Subcutaneous abdominal adipose tissue (tissue), 5 donors: ENCODE results near the gene PYGO2.

Experiments
- H3K27ac ChIP-seq: one replicate; pipeline ENCODE4 v1.7.0; 2013; ENCODE audit warnings: low read depth, mild to moderate bottlenecking, inconsistent platforms, low read length, moderate library complexity
- H3K27me3 ChIP-seq, 5 donors: one replicate each; pipeline ENCODE4 v1.7.0; 2013; ENCODE audit warnings: low read length in 5 of 5, inconsistent platforms in 1 of 5; ENCODE audit not compliant: control insufficient read depth in 5 of 5, insufficient read depth in 4 of 5
- H3K36me3 ChIP-seq, 5 donors: one replicate each; pipeline ENCODE4 v1.7.0; 2013; ENCODE audit warnings: low read length in 5 of 5; ENCODE audit not compliant: control insufficient read depth in 5 of 5, insufficient read depth in 5 of 5
- H3K4me1 ChIP-seq, 5 donors: one replicate each; pipeline ENCODE4 v1.7.0; 2013; ENCODE audit warnings: low read length in 5 of 5, mild to moderate bottlenecking in 3 of 5, moderate library complexity in 1 of 5; ENCODE audit not compliant: control insufficient read depth in 5 of 5, insufficient read depth in 5 of 5
- H3K4me3 ChIP-seq, 5 donors: one replicate each; pipeline ENCODE4 v1.7.0; 2013; ENCODE audit warnings: low read length in 5 of 5, low read depth in 1 of 5
- H3K9ac ChIP-seq, 5 donors: one replicate each; pipeline ENCODE4 v1.7.0; 2013; ENCODE audit warnings: low read length in 5 of 5, mild to moderate bottlenecking in 4 of 5, moderate library complexity in 3 of 5
- H3K9me3 ChIP-seq, 5 donors: one replicate each; pipeline ENCODE4 v1.7.0; 2013; ENCODE audit warnings: low read length in 5 of 5; ENCODE audit not compliant: control insufficient read depth in 5 of 5
- donor health status: healthy.
- donor health status: healthy.
- donor health status: healthy.
- donor health status: healthy.
- donor health status: healthy.

Gene PYGO2, protein sequence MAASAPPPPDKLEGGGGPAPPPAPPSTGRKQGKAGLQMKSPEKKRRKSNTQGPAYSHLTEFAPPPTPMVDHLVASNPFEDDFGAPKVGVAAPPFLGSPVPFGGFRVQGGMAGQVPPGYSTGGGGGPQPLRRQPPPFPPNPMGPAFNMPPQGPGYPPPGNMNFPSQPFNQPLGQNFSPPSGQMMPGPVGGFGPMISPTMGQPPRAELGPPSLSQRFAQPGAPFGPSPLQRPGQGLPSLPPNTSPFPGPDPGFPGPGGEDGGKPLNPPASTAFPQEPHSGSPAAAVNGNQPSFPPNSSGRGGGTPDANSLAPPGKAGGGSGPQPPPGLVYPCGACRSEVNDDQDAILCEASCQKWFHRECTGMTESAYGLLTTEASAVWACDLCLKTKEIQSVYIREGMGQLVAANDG

DNA sequence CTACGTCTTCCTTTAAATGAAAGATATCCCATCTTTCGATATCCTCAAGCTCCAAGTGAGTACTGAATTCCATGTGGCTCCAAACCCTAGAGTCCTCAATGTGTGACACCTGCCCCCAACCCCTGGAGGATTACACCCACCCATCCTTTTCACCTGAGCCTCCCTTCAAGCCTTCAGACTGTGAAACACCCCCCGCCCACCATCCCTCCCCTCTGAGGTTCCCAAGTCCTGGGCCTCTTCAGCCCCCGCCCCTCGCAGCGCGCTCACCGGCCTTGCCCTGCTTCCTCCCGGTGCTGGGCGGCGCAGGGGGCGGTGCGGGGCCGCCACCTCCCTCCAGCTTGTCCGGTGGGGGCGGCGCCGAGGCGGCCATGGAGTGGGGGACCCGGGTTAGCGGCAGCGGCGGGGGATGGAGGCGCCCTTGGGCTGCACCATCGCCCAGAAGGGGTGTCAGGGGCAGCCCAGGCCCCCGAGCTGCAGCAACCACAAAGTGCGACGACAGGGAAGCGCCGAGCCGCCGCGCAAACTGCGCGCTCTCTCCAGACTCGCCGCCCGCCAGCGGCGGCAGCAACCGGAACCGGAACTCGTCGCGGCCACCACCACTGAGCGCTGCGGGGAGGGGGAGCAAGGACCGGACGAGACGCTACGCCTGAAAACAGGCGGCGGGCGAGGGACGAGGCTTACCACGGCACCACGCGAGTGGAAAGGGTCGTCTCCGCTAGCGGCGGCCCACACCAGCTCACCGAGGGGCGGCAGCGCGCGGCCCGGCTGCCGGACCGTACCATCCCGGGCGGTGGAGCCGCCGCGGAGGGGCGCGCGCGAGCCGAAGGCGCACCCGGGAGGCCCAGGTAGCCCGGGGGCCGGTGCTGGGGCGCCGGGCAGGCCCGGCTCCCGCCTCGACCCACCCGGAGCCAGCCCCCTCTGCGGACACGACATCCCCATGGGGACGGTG, at the start of gene PYGO2:
PYGO2 (minus strand) TSS at position 576 of the 949 bp plus-strand sequence; CDS start at position 370, 206 bp downstream.
- Histone ChIP-seq H3K27me3 (no peaks in the 10 kb centered on the region), H3K27ac (peak within 1 kb of the TSS; percentile 95), H3K9me3 (no peaks in the 10 kb centered on the region), H3K4me1 (peaks cover 16 to 43% (median 36%) of the 10 kb centered on the region in 5 donors), H3K36me3 (peaks cover 0 to 56% (median 48%) of the 10 kb centered on the region in 5 donors), H3K9ac (peak within 1 kb of the TSS; percentile 72 to 89 (median 83)), H3K4me3 (peak within 1 kb of the TSS; percentile 80 to 91 (median 85))

DNA sequence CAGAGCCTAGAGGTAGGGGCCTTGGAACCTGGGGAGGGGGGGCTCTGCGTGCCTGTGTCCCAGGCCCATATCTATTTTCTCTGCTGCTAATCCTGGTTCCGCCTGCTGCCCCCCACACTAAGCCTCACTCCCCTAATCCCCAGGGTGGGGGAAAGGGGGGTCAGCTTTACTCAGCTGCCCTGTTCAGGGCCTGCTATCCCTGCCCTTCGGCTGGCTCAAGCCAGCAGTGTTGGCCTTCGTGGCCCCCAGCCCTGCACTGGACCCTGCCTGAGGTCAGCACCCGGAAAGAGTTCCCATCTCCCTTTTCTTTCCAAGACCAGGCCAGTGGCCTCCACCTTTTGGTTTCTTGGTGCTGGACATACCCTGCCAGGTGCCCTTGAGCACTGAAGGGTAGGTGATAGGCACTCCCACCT, 49.4 kb upstream of the PYGO2 start:
- H3K4me1 ChIP-seq: peaks cover 8 to 79% (median 70%) of the 10 kb centered on the region in 5 donors
- H3K27me3 ChIP-seq: no peaks in the 10 kb centered on the region
- peaks cover 0 to 26% (median 17%) of the 10 kb centered on the region in 5 donors for H3K36me3 ChIP-seq
- H3K27ac ChIP-seq: peak overlapping the region; percentile 97
- H3K9ac ChIP-seq: peak overlapping the region in 3 of 5 donors; percentile 0 to 47 (median 39)
- no peaks in the 10 kb centered on the region for H3K9me3 ChIP-seq
- H3K4me3 ChIP-seq: no peak overlapping the region

DNA sequence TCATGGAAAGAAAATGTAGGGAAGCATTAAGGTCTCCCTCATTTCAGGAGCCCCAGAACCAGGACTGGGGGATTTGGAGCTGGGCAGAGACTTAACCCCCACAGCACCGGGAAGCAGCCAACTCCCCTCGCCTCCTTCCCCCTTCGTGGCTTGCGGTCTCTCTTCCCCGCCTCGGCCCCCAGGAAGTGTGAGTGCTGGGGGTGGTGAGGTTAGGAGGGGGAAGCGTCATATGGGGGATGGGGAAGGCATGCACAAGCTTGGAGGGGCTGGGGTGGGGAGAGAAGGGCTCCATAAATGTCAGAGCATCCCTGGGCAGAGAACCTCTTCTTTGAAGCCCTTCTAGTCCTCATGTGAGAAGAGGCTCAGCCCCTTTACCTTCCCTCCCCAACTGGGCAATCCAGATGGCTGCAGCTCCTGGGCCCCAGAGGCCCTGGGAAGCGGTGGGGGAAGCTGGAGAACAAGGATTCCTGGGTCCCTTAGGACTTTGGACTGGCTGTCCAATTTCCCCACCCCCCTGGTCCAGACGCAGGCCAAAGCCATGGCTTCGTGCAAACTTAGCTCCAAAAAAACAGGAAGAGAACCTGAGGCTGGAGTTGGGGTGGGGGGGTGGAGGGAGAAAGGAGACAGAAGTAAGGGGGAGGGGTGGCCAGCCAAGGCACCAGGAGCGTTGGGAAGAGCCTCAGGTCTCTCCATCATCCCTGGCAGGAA, 48.8 kb upstream of the PYGO2 start:
- Histone ChIP-seq H3K9me3 (no peaks in the 10 kb centered on the region), H3K27ac (peak overlapping the region; percentile 97), H3K4me1 (peaks cover 8 to 85% (median 76%) of the 10 kb centered on the region in 5 donors), H3K36me3 (peaks cover 0 to 20% (median 11%) of the 10 kb centered on the region in 5 donors), H3K27me3 (no peaks in the 10 kb centered on the region), H3K9ac (peak overlapping the region in 2 of 5 donors; percentile 47 to 53), H3K4me3 (peak overlapping the region in 1 of 5 donors; percentile 25)

GRCh38 chr1:155009742-155010141, 48.2 kb upstream of the PYGO2 start:
- Histone ChIP-seq H3K27ac (peak overlapping the region; percentile 97), H3K9ac (peak overlapping the region in 1 of 5 donors; percentile 50), H3K4me1 (peaks cover 8 to 92% (median 82%) of the 10 kb centered on the region in 5 donors), H3K27me3 (no peaks in the 10 kb centered on the region), H3K9me3 (no peaks in the 10 kb centered on the region), H3K36me3 (peaks cover 0 to 13% (median 5%) of the 10 kb centered on the region in 5 donors), H3K4me3 (peak overlapping the region in 1 of 5 donors; percentile 25)

DNA sequence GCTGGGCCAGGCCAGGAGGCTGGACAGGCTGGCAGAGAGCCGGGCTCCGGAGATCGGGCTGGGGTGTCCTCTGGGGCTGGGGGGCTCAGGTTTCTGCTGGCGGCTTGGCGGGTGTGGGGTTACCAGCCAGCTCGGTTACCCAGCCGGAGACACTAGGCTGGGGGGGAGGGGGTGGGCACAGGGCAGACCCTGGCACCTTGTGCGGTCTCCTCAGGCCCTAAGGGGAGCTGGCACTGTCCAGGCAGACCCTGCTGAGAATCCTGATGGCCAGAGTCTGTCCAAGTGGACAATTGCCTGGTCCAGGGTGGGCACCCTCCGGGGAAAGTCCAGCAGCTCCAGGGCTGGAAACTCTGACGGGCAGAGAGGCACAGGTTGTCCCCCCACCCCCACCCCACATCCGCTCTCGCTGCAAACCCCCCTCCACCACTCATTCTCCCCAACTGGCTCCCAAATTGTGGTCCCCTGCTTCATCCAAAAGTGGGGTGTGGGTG, 47.7 kb upstream of the PYGO2 start:
- Histone ChIP-seq H3K27me3 (no peaks in the 10 kb centered on the region), H3K4me1 (peaks cover 11 to 96% (median 87%) of the 10 kb centered on the region in 5 donors), H3K36me3 (peaks cover 0 to 9% (median 0%) of the 10 kb centered on the region in 5 donors), H3K9me3 (no peaks in the 10 kb centered on the region), H3K9ac (peak overlapping the region in 3 of 5 donors; percentile 33 to 80 (median 57)), H3K4me3 (peak overlapping the region in 3 of 5 donors; percentile 13 to 53 (median 19)), H3K27ac (peak overlapping the region; percentile 97)

- Histone ChIP-seq H3K27ac (peak overlapping the region; percentile 97), H3K9me3 (no peaks in the 10 kb centered on the region), H3K4me3 (peak overlapping the region; percentile 13 to 53 (median 37)), H3K36me3 (peaks cover 0 to 4% (median 0%) of the 10 kb centered on the region in 5 donors), H3K27me3 (no peaks in the 10 kb centered on the region), H3K4me1 (peaks cover 12 to 97% (median 92%) of the 10 kb centered on the region in 5 donors), H3K9ac (peak overlapping the region in 4 of 5 donors; percentile 33 to 80 (median 58))
These were observed 46.7 kb upstream of the PYGO2 start for GRCh38 chr1:155008015-155008941.

DNA sequence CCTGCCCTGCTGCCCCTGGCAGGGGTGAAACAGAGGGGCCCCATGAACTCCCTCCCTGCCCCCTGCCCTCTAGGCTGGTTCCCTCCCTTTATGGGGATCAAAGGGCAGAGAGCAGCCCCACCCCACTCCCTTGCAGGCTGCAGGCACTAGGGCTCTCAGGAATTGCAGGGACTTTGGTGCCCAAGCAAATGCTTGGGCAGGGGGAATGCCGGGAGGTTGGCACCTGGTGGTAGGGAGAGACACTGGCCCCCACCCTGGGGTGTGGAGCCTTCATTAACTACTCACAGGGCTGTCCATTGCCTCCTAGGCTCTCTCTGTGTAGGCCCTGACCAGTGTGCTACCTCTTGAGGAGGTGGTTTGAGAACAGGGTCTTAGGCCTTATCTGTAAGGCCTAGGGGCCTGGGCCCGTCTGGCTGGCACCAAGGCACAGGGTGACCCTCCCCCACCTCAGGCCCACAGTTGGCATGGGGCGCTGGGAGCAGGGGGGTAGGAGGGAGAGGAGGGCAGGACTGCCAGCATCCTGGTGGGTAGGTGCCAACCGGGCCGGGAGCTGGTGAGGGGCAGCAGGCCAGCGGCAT, 45.8 kb upstream of the PYGO2 start:
- Histone ChIP-seq H3K4me1 (peaks cover 11 to 94% (median 87%) of the 10 kb centered on the region in 5 donors), H3K4me3 (peak overlapping the region in 2 of 5 donors; percentile 17 to 53), H3K27me3 (no peaks in the 10 kb centered on the region), H3K9me3 (no peaks in the 10 kb centered on the region), H3K27ac (peak overlapping the region; percentile 97), H3K9ac (peak overlapping the region in 4 of 5 donors; percentile 33 to 80 (median 58)), H3K36me3 (peaks cover 0 to 4% (median 0%) of the 10 kb centered on the region in 5 donors)

DNA sequence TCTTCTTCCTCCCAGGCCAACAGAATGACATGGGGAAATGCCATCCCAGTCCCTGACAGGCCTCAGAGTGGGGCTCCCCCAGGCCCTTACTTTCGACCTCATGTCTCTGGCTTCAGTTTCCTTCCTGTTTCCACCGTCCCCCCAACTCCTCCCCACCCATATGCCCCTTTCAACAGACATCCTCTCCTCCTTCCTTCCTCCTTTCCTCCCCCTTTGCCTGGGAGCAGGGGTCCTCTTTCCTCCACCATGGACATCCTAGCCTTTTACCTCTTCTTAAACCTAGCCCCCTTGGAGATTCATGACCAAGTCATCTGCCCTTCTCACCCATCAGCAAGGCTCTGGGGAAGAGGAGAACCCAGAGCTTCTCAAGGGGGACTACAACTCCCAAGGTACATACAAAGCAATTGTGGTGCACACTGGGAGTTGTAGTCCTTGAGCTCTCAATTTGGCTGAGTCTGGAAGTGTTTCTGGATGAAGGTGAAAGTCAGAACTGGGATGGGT, 45.1 kb upstream of the PYGO2 start:
- Histone ChIP-seq H3K4me1 (peaks cover 5 to 88% (median 81%) of the 10 kb centered on the region in 5 donors), H3K4me3 (peak overlapping the region in 2 of 5 donors; percentile 25 to 53), H3K36me3 (peaks cover 0 to 4% (median 0%) of the 10 kb centered on the region in 5 donors), H3K27me3 (no peaks in the 10 kb centered on the region), H3K9ac (peak overlapping the region; percentile 58 to 84 (median 68)), H3K9me3 (no peaks in the 10 kb centered on the region), H3K27ac (peak overlapping the region; percentile 97)
